Measurements from ENCODE around the gene GSTT2B. TPM values are rescaled to one million over a fixed set of nuclear protein-coding genes. Genes with fewer than 3 reads are reported as not detected.
A peak's percentile ranks its signal among the peaks of the same experiment; 100 is the strongest.
"Not testable (repeated sequence)": the region's sequence is repeated elsewhere in the genome, so short reads cannot be mapped to it uniquely, and the experiment has no call there.

GSTT2B gene
- total and polyA plus RNA-seq, 5 experiments from 2014 or later: not detected

- DNase-seq, POLR2A ChIA-PET, H3K9me3 Mint-ChIP-seq, H3K4me3 Mint-ChIP-seq, H3K27me3 Mint-ChIP-seq, ATAC-seq, H3K36me3 Mint-ChIP-seq, H3K4me1 Mint-ChIP-seq: not testable (repeated sequence)
- peak overlapping the region in 2 of 10 donors; percentile 2 to 11 for H3K27ac Mint-ChIP-seq
Observed at GRCh38 chr22:23954193-23954990, 6.6 kb downstream of the GSTT2B start.

GRCh38 chr22:23953485-23953884 lies 7.5 kb downstream of the GSTT2B start:
- H3K4me1 Mint-ChIP-seq, H3K4me3 Mint-ChIP-seq, ATAC-seq, H3K27me3 Mint-ChIP-seq, H3K9me3 Mint-ChIP-seq, H3K36me3 Mint-ChIP-seq, POLR2A ChIA-PET, DNase-seq: not testable (repeated sequence)
- peak overlapping the region in 1 of 10 donors; percentile 65 for H3K27ac Mint-ChIP-seq

GRCh38 chr22:23952794-23953405 lies 8.1 kb downstream of the GSTT2B start:
- peak overlapping the region in 1 of 10 donors; percentile 13 for H3K27ac Mint-ChIP-seq
- H3K4me1 Mint-ChIP-seq, H3K27me3 Mint-ChIP-seq, H3K36me3 Mint-ChIP-seq, H3K9me3 Mint-ChIP-seq, POLR2A ChIA-PET, ATAC-seq, H3K4me3 Mint-ChIP-seq: not testable (repeated sequence)
- DNase-seq: peak in 1 of 10 donors; percentile 45

GRCh38 chr22:23951383-23951782 lies 9.6 kb downstream of the GSTT2B start:
- H3K4me3 Mint-ChIP-seq, ATAC-seq, H3K36me3 Mint-ChIP-seq, H3K27me3 Mint-ChIP-seq, H3K9me3 Mint-ChIP-seq, H3K27ac Mint-ChIP-seq, DNase-seq, H3K4me1 Mint-ChIP-seq, POLR2A ChIA-PET: not testable (repeated sequence)

- H3K4me1 Mint-ChIP-seq, POLR2A ChIA-PET, H3K4me3 Mint-ChIP-seq, H3K27ac Mint-ChIP-seq, DNase-seq, H3K9me3 Mint-ChIP-seq, H3K27me3 Mint-ChIP-seq, H3K36me3 Mint-ChIP-seq, ATAC-seq: not testable (repeated sequence)
Observed at GRCh38 chr22:23949764-23950163, 11.2 kb downstream of the GSTT2B start.

- ATAC-seq, H3K9me3 Mint-ChIP-seq, DNase-seq, H3K27me3 Mint-ChIP-seq, H3K36me3 Mint-ChIP-seq, H3K4me1 Mint-ChIP-seq, H3K4me3 Mint-ChIP-seq, POLR2A ChIA-PET, H3K27ac Mint-ChIP-seq: not testable (repeated sequence)
Observed at GRCh38 chr22:23947391-23947790, 13.6 kb downstream of the GSTT2B start.

- H3K27ac Mint-ChIP-seq, H3K4me3 Mint-ChIP-seq, DNase-seq, ATAC-seq, H3K27me3 Mint-ChIP-seq, H3K4me1 Mint-ChIP-seq, H3K36me3 Mint-ChIP-seq, H3K9me3 Mint-ChIP-seq, POLR2A ChIA-PET: not testable (repeated sequence)
Observed at GRCh38 chr22:23940166-23940565, 20.8 kb downstream of the GSTT2B start.

- ATAC-seq (no peak), DNase-seq (no peak)
- no peaks in the 10 kb centered on the region for H3K9me3 Mint-ChIP-seq
- no peaks in the 10 kb centered on the region for H3K36me3 Mint-ChIP-seq
- POLR2A ChIA-PET: interaction anchor here (0.5 kb wide), 1 partner anchor 163 kb away, joined by 3 read pairs; no protein-coding TSS in a partner anchor
- no peaks in the 10 kb centered on the region for H3K27me3 Mint-ChIP-seq
- peak overlapping the region in 1 of 10 donors; percentile 34 for H3K27ac Mint-ChIP-seq
- no peak overlapping the region for H3K4me3 Mint-ChIP-seq
- H3K4me1 Mint-ChIP-seq: no peaks in the 10 kb centered on the region
Observed at GRCh38 chr22:23939017-23939357, 22.0 kb downstream of the GSTT2B start.

GRCh38 chr22:23938328-23939016 lies 22.5 kb downstream of the GSTT2B start:
- Mint-ChIP-seq H3K4me1 (no peaks in the 10 kb centered on the region), H3K27ac (no peak overlapping the region), H3K36me3 (no peaks in the 10 kb centered on the region), H3K27me3 (no peaks in the 10 kb centered on the region), H3K9me3 (no peaks in the 10 kb centered on the region), H3K4me3 (no peak overlapping the region)
- ATAC-seq: no peak
- POLR2A ChIA-PET: no interaction called here
- no peak for DNase-seq

GRCh38 chr22:23926561-23926960 lies 34.4 kb downstream of the GSTT2B start:
- H3K36me3 Mint-ChIP-seq: peaks cover 22 to 38% (median 25%) of the 10 kb centered on the region in 3 donors
- peaks cover 0 to 6% (median 2%) of the 10 kb centered on the region in 4 donors for H3K4me1 Mint-ChIP-seq
- POLR2A ChIA-PET: interaction anchor here (1.7 kb wide), 1 partner anchor 13 kb away, joined by 4 read pairs; no protein-coding TSS in a partner anchor
- H3K27ac Mint-ChIP-seq: no peak overlapping the region
- H3K9me3 Mint-ChIP-seq: peaks cover 2 to 30% (median 10%) of the 10 kb centered on the region in 9 donors
- H3K4me3 Mint-ChIP-seq: no peak overlapping the region
- no peak for DNase-seq
- ATAC-seq: no peak
- peaks cover 0 to 11% (median 0%) of the 10 kb centered on the region in 5 donors for H3K27me3 Mint-ChIP-seq

- ATAC-seq: no peak
- peaks cover 16 to 36% (median 24%) of the 10 kb centered on the region in 3 donors for H3K36me3 Mint-ChIP-seq
Observed at GRCh38 chr22:23925020-23925606, 35.9 kb downstream of the GSTT2B start.

GRCh38 chr22:23922921-23923320 lies 38.1 kb downstream of the GSTT2B start:
- DNase-seq: no peak
- Mint-ChIP-seq H3K4me3 (no peak overlapping the region), H3K27ac (no peak overlapping the region), H3K4me1 (peaks cover 0 to 2% (median under 1%) of the 10 kb centered on the region in 4 donors), H3K27me3 (peaks cover 0 to 5% (median 0%) of the 10 kb centered on the region in 5 donors), H3K36me3 (peaks cover 16 to 32% (median 22%) of the 10 kb centered on the region in 3 donors), H3K9me3 (peaks cover 0 to 26% (median 10%) of the 10 kb centered on the region in 9 donors)
- no peak for ATAC-seq
- POLR2A ChIA-PET: no interaction called here

More at GRCh38 chr22:23925020-23925606, 35.9 kb downstream of the GSTT2B start:
- H3K4me3 Mint-ChIP-seq: no peak overlapping the region
- POLR2A ChIA-PET: interaction anchor here (1.7 kb wide), 1 partner anchor 11 kb away, joined by 4 read pairs; no protein-coding TSS in a partner anchor
- H3K27ac Mint-ChIP-seq: no peak overlapping the region
- peaks cover 0 to 2% (median under 1%) of the 10 kb centered on the region in 4 donors for H3K4me1 Mint-ChIP-seq
- no peak for DNase-seq
- H3K27me3 Mint-ChIP-seq: peaks cover 0 to 6% (median 0%) of the 10 kb centered on the region in 5 donors
- H3K9me3 Mint-ChIP-seq: peaks cover 0 to 26% (median 10%) of the 10 kb centered on the region in 9 donors
